SK-N-SH treated with all-trans-retinoic acid at 6 μM for 48 hours (cell line): ENCODE data around the gene PRDM10.

Experiments
- ARNTL ChIP-seq: fragments of 450-650 bp; formaldehyde crosslinking; IDR thresholded peaks from 2 replicates; pipeline ENCODE4 v1.5.0; 2020; ENCODE audit warnings: low read depth, mild to moderate bottlenecking, moderate library complexity, borderline replicate concordance
- CREB5 ChIP-seq: fragments of 250-450 bp; sonication (Bioruptor Pico); IDR thresholded peaks from 2 replicates; pipeline ENCODE4 v1.5.1; 2020; ENCODE audit warnings: low read depth, mild to moderate bottlenecking, moderate library complexity
- ISL1 ChIP-seq: fragments of 250-450 bp; sonication (Bioruptor Pico); IDR thresholded peaks from 2 replicates; pipeline ENCODE4 v2.1.2; 2022; ENCODE audit warnings: mild to moderate bottlenecking, moderate library complexity
- PATZ1 ChIP-seq: fragments of 250-450 bp; sonication (Bioruptor Pico); IDR thresholded peaks from 2 replicates; pipeline ENCODE4 v1.8.0; 2020; ENCODE audit warnings: mild to moderate bottlenecking, moderate library complexity, borderline replicate concordance
- POU6F1 ChIP-seq: fragments of 250-450 bp; sonication (Bioruptor Pico); IDR thresholded peaks from 2 replicates; pipeline ENCODE4 v1.8.0; 2021; ENCODE audit warnings: low read depth, mild to moderate bottlenecking, moderate library complexity, borderline replicate concordance
- RARB ChIP-seq: fragments of 250-450 bp; sonication (Bioruptor Pico); IDR thresholded peaks from 2 replicates; pipeline ENCODE4 v1.8.0; 2021; ENCODE audit warnings: mild to moderate bottlenecking, moderate library complexity
- TCF4 ChIP-seq: fragments of 250-450 bp; sonication (Bioruptor Pico); IDR thresholded peaks from 2 replicates; pipeline ENCODE4 v1.8.0; 2021; ENCODE audit warnings: mild to moderate bottlenecking, moderate library complexity, borderline replicate concordance
- TOX ChIP-seq: fragments of 250-450 bp; sonication (Bioruptor Pico); IDR thresholded peaks from 2 replicates; pipeline ENCODE4 v1.8.0; 2021; ENCODE audit warnings: mild to moderate bottlenecking, moderate library complexity, borderline replicate concordance
- ZC3H10 ChIP-seq: fragments of 250-450 bp; sonication (Bioruptor Pico); IDR thresholded peaks from 2 replicates; pipeline ENCODE4 v1.5.1; 2021; ENCODE audit warnings: mild to moderate bottlenecking, moderate library complexity
- ZFP30 ChIP-seq: fragments of 450-650 bp; formaldehyde crosslinking; IDR thresholded peaks from 2 replicates; pipeline ENCODE4 v1.5.0; 2022; ENCODE audit warnings: mild to moderate bottlenecking, moderate library complexity
- TF ChIP-seq, protein P1 (sequence below): fragments of 250-450 bp; sonication (Bioruptor Pico); IDR thresholded peaks from 2 replicates; pipeline ENCODE4 v1.5.1; 2021; ENCODE audit warnings: mild to moderate bottlenecking, moderate library complexity

DNA sequence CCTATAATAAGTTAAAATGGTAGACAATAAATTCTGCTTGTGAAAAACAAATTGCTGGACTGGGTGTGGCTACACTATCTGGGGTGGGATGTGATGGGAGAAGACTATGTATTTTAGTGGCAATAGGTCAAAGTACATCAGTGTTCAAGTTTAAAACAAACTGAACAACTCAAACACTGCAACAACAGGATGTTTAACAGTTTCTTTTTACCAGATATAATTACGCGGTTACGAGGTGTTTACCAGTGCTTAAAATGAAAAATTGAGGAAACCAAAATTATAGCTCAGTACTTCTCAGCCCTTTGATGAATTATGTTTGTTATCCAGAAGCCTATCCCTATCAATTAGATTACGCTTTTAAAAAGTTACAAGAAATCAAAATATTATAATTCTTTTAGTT, 3.2 kb downstream of the PRDM10 start:
- TF ChIP-seq POU6F1 (no peak), PATZ1 (no peak), TCF4 (CRISPR knock-in tag) (no peak), RARB (CRISPR knock-in tag) (no peak), TOX (no peak), ARNTL (CRISPR knock-in tag) (no peak), ZFP30 (CRISPR knock-in tag) (no peak), ISL1 (CRISPR knock-in tag) (no peak), ZC3H10 (no peak), CREB5 (CRISPR knock-in tag) (no peak)
- TF ChIP-seq, protein P1, sequence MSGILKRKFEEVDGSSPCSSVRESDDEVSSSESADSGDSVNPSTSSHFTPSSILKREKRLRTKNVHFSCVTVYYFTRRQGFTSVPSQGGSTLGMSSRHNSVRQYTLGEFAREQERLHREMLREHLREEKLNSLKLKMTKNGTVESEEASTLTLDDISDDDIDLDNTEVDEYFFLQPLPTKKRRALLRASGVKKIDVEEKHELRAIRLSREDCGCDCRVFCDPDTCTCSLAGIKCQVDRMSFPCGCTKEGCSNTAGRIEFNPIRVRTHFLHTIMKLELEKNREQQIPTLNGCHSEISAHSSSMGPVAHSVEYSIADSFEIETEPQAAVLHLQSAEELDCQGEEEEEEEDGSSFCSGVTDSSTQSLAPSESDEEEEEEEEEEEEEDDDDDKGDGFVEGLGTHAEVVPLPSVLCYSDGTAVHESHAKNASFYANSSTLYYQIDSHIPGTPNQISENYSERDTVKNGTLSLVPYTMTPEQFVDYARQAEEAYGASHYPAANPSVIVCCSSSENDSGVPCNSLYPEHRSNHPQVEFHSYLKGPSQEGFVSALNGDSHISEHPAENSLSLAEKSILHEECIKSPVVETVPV: no peak
